ENCODE measurements around the gene C16orf92.
"Not testable (repeated sequence)": the region's sequence is repeated elsewhere in the genome, so short reads cannot be mapped to it uniquely, and the experiment has no call there.

C16orf92 gene

DNA sequence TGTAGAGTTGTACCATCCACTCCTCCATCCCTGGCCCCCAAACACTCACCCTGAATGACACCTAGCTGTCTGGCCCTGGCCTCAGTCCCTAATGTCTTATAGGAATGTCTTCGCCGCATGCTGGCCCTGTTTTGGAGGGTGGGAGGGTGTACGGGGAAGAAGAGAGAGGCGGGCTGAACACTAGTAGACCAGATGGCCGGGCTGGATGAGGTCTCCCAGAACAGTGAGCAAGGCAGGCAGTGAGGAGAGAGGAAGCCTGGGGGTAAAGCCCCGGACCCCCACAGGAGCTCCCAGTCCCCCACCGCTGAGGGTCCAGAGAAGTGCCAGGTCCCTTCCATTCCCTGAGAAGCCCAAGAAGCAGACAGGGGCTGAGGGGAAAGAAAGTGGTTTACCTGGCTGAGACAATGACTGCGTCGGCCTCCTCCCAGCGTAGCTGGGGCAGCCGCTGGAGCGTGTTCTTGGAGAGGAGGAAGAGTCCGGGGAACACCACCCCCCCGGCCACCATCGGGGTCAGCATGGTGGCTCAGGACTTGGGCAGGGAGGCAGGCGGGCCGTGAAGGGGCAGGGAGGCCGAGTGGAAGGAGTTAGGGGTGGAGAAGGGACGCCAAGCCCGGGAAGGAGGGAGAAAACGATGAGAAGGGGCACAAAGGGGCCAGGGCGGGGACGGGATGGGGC lies 7.2 kb downstream of the C16orf92 start:
- no peak for DNase-seq (ENCODE audit: low read depth)
- no peak overlapping the region for H3K4me3 ChIP-seq (ENCODE audit: low read depth, low read length)
- TF ChIP-seq, protein P1, sequence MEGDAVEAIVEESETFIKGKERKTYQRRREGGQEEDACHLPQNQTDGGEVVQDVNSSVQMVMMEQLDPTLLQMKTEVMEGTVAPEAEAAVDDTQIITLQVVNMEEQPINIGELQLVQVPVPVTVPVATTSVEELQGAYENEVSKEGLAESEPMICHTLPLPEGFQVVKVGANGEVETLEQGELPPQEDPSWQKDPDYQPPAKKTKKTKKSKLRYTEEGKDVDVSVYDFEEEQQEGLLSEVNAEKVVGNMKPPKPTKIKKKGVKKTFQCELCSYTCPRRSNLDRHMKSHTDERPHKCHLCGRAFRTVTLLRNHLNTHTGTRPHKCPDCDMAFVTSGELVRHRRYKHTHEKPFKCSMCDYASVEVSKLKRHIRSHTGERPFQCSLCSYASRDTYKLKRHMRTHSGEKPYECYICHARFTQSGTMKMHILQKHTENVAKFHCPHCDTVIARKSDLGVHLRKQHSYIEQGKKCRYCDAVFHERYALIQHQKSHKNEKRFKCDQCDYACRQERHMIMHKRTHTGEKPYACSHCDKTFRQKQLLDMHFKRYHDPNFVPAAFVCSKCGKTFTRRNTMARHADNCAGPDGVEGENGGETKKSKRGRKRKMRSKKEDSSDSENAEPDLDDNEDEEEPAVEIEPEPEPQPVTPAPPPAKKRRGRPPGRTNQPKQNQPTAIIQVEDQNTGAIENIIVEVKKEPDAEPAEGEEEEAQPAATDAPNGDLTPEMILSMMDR (IDR thresholded peaks at IDR 0.05; ENCODE audit: low read depth, low read length, missing control alignments) = no peak

DNA sequence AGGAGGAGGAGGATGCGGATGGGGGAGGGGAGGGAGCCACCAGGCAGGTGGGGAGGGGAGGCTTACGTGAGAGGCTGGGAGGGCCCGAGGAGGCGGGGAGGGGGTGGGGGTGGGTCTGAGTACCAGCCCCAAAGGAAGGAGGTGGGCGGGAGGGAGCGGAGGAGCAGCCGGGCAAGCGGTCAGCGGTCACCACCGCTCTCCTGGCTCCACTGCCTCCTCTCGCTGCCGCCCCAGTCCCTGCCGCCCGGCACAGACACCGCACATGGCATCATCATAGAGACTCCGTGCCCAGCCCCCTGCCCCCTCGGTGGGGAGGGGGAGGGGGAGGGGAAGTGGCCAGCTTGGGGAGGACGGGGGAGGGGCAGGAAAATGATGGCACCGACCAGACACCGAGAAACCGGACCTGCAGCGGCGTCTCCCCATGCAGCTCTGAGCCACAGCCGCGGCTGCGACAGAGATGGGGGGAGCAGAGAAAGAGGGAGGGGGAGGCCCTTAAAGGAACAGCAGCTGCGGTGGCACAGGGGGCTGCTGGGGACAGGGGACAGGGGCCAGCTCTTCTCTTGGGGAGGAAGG lies 7.9 kb downstream of the C16orf92 start, which contains the start of gene TLCD3B:
Gene TLCD3B (minus strand): TSS at position 431 of the 573 bp plus-strand sequence. CDS start 744 bp downstream, outside the sequence.
- TF ChIP-seq, protein P1 (IDR thresholded peaks at IDR 0.05; ENCODE audit: low read depth, low read length, missing control alignments) = no peak
- no peak for DNase-seq (ENCODE audit: low read depth)
- no peak within 1 kb of the TSS for H3K4me3 ChIP-seq (ENCODE audit: low read depth, low read length)

DNA sequence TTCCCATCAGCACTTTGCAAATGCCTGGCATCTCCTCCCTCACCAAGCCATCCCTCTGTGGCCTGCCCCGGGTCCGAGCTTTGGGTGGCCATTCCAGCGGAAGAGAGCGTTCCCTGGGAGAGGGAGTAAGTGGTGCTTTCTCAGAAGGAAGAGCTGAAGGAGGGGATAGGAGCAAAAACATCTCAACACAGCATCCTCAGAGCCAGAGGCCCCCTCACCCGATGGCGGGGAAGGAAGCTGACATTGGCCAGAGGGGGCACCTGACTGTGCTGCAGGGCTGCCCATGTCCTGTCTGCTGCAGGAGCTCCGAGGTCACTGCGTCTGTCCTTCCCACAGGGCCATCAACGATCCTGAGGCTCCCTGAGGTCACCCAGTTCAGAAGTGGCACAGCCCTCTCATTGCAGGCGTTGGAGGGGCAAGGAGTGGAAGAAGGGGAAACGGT lies 8.5 kb downstream of the C16orf92 start:
- no peak for DNase-seq (ENCODE audit: low read depth)
- no peak overlapping the region for H3K4me3 ChIP-seq (ENCODE audit: low read depth, low read length)
- TF ChIP-seq, protein P1 (IDR thresholded peaks at IDR 0.05; ENCODE audit: low read depth, low read length, missing control alignments) = peak; percentile 2

DNA sequence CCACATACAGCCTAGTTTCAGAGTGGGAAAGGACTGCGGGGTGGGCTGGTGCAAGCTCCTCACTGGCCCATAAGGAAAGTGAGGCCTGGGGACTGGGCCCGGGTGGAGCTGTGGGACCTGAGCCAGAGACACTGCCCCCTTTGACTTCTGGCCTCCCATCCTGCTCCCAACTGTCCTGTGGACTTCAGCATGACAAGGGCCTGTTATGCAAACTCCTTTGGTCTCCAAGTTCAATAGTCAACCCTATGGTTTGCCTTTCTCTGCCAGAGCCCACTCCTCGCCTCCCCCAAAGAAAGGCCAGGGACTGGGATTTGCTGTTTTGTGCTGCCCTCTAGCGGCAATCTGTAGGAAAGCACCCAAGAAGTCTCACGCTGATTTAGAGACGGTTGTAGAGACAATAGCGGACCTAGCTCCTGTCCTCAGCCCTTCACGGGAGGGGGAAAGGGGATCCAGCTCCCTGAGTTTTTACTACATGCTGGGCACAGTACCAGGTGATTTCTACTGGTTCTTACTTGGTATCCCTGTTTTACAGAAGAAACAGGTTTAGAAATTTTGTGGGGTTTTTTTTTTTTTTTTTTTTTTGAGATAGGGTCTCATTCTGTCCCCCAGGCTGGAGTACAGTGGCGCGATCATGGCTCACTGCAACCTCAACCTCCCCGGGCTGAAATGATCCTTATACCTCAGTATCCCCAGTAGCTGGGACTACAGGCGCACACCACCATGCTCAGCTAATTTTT lies 9.3 kb downstream of the C16orf92 start:
- no peak overlapping the region for H3K4me3 ChIP-seq (ENCODE audit: low read depth, low read length)
- peak; percentile 46 for DNase-seq (ENCODE audit: low read depth)
- TF ChIP-seq, protein P1 (IDR thresholded peaks at IDR 0.05; ENCODE audit: low read depth, low read length, missing control alignments) = peak; percentile 86

DNA sequence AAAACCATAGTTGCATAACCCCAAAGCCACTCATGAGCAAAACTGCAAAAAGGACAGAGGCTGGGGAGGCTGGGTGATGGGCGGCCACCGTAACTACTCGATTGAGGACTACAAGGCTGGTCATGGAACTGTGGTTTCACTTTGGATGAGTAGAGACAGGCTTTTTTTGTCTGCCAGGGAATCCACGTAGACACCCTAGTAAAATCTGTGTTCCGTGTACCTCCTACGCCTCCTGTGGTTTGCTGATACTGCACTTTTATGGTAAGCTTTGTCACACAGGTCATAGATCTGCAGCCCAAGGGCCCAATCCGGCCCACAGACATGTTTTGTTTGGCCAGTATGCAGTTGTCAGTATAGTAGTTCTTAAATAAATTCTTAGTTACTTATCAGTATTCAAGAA lies 10.3 kb downstream of the C16orf92 start:
- TF ChIP-seq, protein P1 (IDR thresholded peaks at IDR 0.05; ENCODE audit: low read depth, low read length, missing control alignments) = no peak
- H3K4me3 ChIP-seq (ENCODE audit: low read depth, low read length) = no peak overlapping the region
- peak; percentile 52 for DNase-seq (ENCODE audit: low read depth)

DNA sequence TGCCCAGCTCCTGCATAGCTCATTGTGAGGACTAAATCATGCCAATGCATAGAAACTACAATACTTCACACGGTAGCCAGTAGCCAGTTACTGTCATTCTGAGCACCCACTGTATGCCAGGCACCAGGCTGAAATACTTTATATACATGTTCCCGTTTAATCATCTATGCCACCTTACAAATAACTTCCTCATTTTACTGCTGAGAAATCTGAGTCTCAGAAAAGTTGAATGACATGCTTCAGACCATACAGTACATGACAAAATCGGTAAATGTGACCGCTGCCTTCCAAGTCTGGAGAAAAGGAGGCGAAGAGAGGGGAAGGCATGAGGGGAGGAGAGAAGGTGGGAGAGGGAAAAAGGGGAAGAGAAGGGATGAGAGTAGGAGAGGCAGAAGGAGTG lies 17.2 kb downstream of the C16orf92 start:
- no peak overlapping the region for H3K4me3 ChIP-seq (ENCODE audit: low read depth, low read length)
- TF ChIP-seq, protein P1 (IDR thresholded peaks at IDR 0.05; ENCODE audit: low read depth, low read length, missing control alignments) = no peak
- DNase-seq (ENCODE audit: low read depth) = no peak

DNA sequence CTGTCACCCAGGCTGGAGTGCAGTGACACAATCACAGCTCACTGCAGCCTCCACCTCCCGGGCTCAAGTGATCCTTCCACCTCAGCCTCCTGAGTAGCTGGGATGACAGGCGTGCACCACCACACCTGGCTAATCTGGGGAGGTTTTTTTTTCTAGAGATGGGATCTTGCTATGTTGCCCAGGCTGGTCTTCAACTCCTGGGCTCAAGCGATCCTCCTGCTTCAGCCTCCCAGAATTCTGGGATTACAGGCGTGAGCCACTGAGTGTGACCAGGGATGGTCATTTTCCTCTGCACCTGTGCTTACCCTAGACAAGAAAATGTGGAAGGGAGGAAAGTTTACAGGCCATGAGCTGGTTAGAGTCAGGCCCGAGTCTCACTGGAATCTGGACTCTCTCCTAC lies 17.7 kb downstream of the C16orf92 start:
- not testable (repeated sequence) for DNase-seq (ENCODE audit: low read depth); H3K4me3 ChIP-seq (ENCODE audit: low read depth, low read length)
